GM12878 (cell line): ENCODE results near the gene ERBB3. TPM values are rescaled to one million over a fixed set of nuclear protein-coding genes. Genes with fewer than 3 reads are reported as not detected.

Experiments
- CEBPB ChIP-seq, 2 experiments: fragments of 150-350 bp in 1 of 2; IDR thresholded peaks; 2 replicates each; pipeline ENCODE4 v1.6.1; 2012 to 2014; ENCODE audit warnings: low read depth in 2 of 2, low read length in 2 of 2, borderline replicate concordance in 1 of 2, inconsistent platforms in 1 of 2
- EED ChIP-seq: sonication (generic); IDR thresholded peaks from 2 replicates; pipeline ENCODE4 v1.6.1; 2016; ENCODE audit warnings: antibody characterized with exemption, low read depth
- HDAC6 ChIP-seq: fragments of 200-600 bp; sonication (generic); IDR thresholded peaks from one replicate; pipeline ENCODE4 v1.8.0; 2017; ENCODE audit warnings: antibody characterized with exemption; ENCODE audit not compliant: unreplicated experiment
- MTA2 ChIP-seq: fragments of 450-650 bp; IDR thresholded peaks from 2 replicates; pipeline ENCODE4 v1.6.1; 2016; ENCODE audit warnings: low read depth, mild to moderate bottlenecking, moderate library complexity
- PAX8 ChIP-seq: fragments of 450-650 bp; IDR thresholded peaks from 2 replicates; pipeline ENCODE4 v1.6.1; 2017; ENCODE audit warnings: mild to moderate bottlenecking, moderate library complexity
- REST ChIP-seq: IDR thresholded peaks from 2 replicates; pipeline ENCODE4 v1.6.1; 2012; ENCODE audit warnings: mild to moderate bottlenecking, low read depth, low read length
- STAT3 ChIP-seq: IDR thresholded peaks from 2 replicates; pipeline ENCODE4 v1.6.1; 2011; ENCODE audit warnings: low read depth, low read length, improper control_type of control experiment
- TBL1XR1 ChIP-seq: IDR thresholded peaks from 2 replicates; pipeline ENCODE4 v1.6.1; 2012; ENCODE audit warnings: low read depth, low read length, improper control_type of control experiment
- TCF3 ChIP-seq: IDR thresholded peaks from 2 replicates; pipeline ENCODE4 v1.6.1; 2012; ENCODE audit warnings: low read depth, mild to moderate bottlenecking, low read length, borderline replicate concordance; ENCODE audit not compliant: insufficient read depth
- WRNIP1 ChIP-seq: IDR thresholded peaks from 2 replicates; pipeline ENCODE4 v1.6.1; 2011; ENCODE audit warnings: low read depth, low read length, improper control_type of control experiment, borderline replicate concordance
- polyA plus RNA-seq, 11 experiments: library from polyadenylated mRNA; depleted of rRNA in 4 of 11; unstranded in 6 of 11; stranded (reverse) in 5 of 11; fragments of >200 nt; fragmentation: Nextera tagmentation in 4 of 11; fragmentation: Illumina TruSeq in 1 of 11; extraction: Ambion mirVana in 4 of 11; extraction: Trizol in 1 of 11; gene quantifications; 1 replicate in 1 of 11; 2 replicates in 10 of 11; pipeline versions ENCODE4 v1.2.1 to v1.2.3, GENCODE V29; 2011 to 2016; ENCODE audit warnings: inconsistent platforms in 2 of 11, missing spikeins in 2 of 11, low read depth in 1 of 11
- total RNA-seq, 4 experiments: library from RNA; depleted of rRNA in 3 of 4; stranded (reverse); fragments of >200 nt in 3 of 4; fragmentation: Illumina TruSeq in 1 of 4; extraction: Trizol in 1 of 4; gene quantifications; 2 replicates each; pipeline versions ENCODE4 v1.2.1 to v1.2.3, GENCODE V29; 2013 to 2021
- TF ChIP-seq, protein P1 (sequence below): fragments of 450-650 bp; conservative IDR thresholded peaks from 2 replicates; pipeline ENCODE4 v1.6.1; 2017; ENCODE audit warnings: mild to moderate bottlenecking, moderate library complexity

Gene ERBB3
- total and polyA plus RNA-seq, 10 of the 15 experiments (the other 5 are each of a cell fraction or from before 2014, with no cell fraction given) = 0.03 to 0.72 (median 0.04) TPM; not detected in 5

- peak; percentile 46; the same call in 1 of the 2 replicates for TF ChIP-seq REST
- TF ChIP-seq EED = peak; percentile 19; the same call in 1 of the 2 replicates
- TF ChIP-seq HDAC6 = peak; percentile 96
- peak; percentile 59; the same call in 1 of the 2 replicates for TF ChIP-seq TBL1XR1
- TF ChIP-seq WRNIP1 = no peak
- no peak for TF ChIP-seq CEBPB (IDR thresholded peaks at IDR 0.05; ENCODE audit: borderline replicate concordance in 1 of 2, low read depth in 2 of 2, low read length in 2 of 2)
- TF ChIP-seq, protein P1, sequence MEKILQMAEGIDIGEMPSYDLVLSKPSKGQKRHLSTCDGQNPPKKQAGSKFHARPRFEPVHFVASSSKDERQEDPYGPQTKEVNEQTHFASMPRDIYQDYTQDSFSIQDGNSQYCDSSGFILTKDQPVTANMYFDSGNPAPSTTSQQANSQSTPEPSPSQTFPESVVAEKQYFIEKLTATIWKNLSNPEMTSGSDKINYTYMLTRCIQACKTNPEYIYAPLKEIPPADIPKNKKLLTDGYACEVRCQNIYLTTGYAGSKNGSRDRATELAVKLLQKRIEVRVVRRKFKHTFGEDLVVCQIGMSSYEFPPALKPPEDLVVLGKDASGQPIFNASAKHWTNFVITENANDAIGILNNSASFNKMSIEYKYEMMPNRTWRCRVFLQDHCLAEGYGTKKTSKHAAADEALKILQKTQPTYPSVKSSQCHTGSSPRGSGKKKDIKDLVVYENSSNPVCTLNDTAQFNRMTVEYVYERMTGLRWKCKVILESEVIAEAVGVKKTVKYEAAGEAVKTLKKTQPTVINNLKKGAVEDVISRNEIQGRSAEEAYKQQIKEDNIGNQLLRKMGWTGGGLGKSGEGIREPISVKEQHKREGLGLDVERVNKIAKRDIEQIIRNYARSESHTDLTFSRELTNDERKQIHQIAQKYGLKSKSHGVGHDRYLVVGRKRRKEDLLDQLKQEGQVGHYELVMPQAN = peak; percentile 77
- TF ChIP-seq STAT3 = no peak
- peak; percentile 96 for TF ChIP-seq MTA2
- TF ChIP-seq PAX8 = peak; percentile 84; the same call in 1 of the 2 replicates
- peak; percentile 84; the same call in 1 of the 2 replicates for TF ChIP-seq TCF3
Measured at GRCh38 chr12:56041552-56042429, 38.2 kb upstream of the ERBB3 start, which contains the start of gene RPS26 (continued).
